Esophagus (tissue), 2 donors: Measurements from ENCODE around the gene ANKRD50. TPM values are rescaled to one million over a fixed set of nuclear protein-coding genes. Genes with fewer than 3 reads are reported as not detected.

Experiments used
- H3K27ac ChIP-seq, 2 donors: one replicate each; pipeline ENCODE4 v1.5.1; 2013; ENCODE audit warnings: low read depth in 2 of 2, mild to moderate bottlenecking in 2 of 2, inconsistent platforms in 1 of 2, low read length in 1 of 2, moderate library complexity in 1 of 2
- H3K27me3 ChIP-seq, 2 donors: one replicate each; pipeline ENCODE4 v1.6.1; 2013; ENCODE audit warnings: low read length in 2 of 2, control low read depth in 1 of 2, mild to moderate bottlenecking in 1 of 2; ENCODE audit not compliant: insufficient read depth in 2 of 2, control insufficient read depth in 1 of 2
- H3K36me3 ChIP-seq, 2 donors: one replicate each; pipeline ENCODE4 v1.6.1; 2013; ENCODE audit warnings: low read length in 1 of 2; ENCODE audit not compliant: control insufficient read depth in 2 of 2, insufficient read depth in 2 of 2
- H3K4me1 ChIP-seq, 2 donors: one replicate each; pipeline ENCODE4 v1.6.1; 2013; ENCODE audit warnings: low read length in 1 of 2; ENCODE audit not compliant: control insufficient read depth in 2 of 2, insufficient read depth in 2 of 2
- H3K4me3 ChIP-seq, 2 donors: one replicate each; pipeline ENCODE4 v1.5.1; 2013; ENCODE audit warnings: low read length in 2 of 2, mild to moderate bottlenecking in 2 of 2, low read depth in 1 of 2, moderate library complexity in 1 of 2
- H3K9me3 ChIP-seq, 2 donors: one replicate each; pipeline ENCODE4 v1.6.1; 2013; ENCODE audit warnings: mild to moderate bottlenecking in 2 of 2, low read depth in 1 of 2, low read length in 1 of 2, moderate library complexity in 1 of 2; ENCODE audit not compliant: control insufficient read depth in 2 of 2, insufficient read depth in 1 of 2
- WGBS, 2 donors: extraction: QIAGEN DNeasy Blood & Tissue Kit; methylation state at CpG; one replicate each; pipeline ENCODE4 v1.1.7; 2013; 5-methylcytosine and 5-hydroxymethylcytosine counted together
- polyA plus RNA-seq, 2 donors: library from polyadenylated mRNA; stranded (reverse); fragments of 200-250 nt; gene quantifications; one replicate each; pipeline ENCODE4 v1.2.3, GENCODE V29; 2013
- donor health status: healthy with polysubstance abuse.
- donor health status: Bipolar disorder and iron deficiency.

Gene ANKRD50
- polyA plus RNA-seq, 2 donors, result 2.0 to 3.3 TPM

- Histone ChIP-seq H3K4me3 (no peak overlapping the region), H3K36me3 (no peaks in the 10 kb centered on the region), H3K9me3 (no peaks in the 10 kb centered on the region), H3K4me1 (no peaks in the 10 kb centered on the region), H3K27me3 (no peaks in the 10 kb centered on the region), H3K27ac (no peak overlapping the region)
These were observed 26.5 kb upstream of the ANKRD50 start for GRCh38 chr4:124738994-124739393.

GRCh38 chr4:124737619-124738018 is 25.1 kb upstream of the ANKRD50 start:
- H3K27me3 ChIP-seq, result no peaks in the 10 kb centered on the region
- no peak overlapping the region for H3K27ac ChIP-seq
- H3K36me3 ChIP-seq, result no peaks in the 10 kb centered on the region
- H3K4me3 ChIP-seq, result no peak overlapping the region
- no peaks in the 10 kb centered on the region for H3K9me3 ChIP-seq
- 45 to 56% methylated on average over 2 of the region's 2 CpGs for WGBS, 2 donors
- H3K4me1 ChIP-seq, result no peaks in the 10 kb centered on the region

- Histone ChIP-seq H3K4me3 (no peak overlapping the region), H3K27me3 (no peaks in the 10 kb centered on the region), H3K9me3 (no peaks in the 10 kb centered on the region), H3K36me3 (no peaks in the 10 kb centered on the region), H3K4me1 (no peaks in the 10 kb centered on the region), H3K27ac (no peak overlapping the region)
- 71 to 83% methylated on average over 1 of the region's 1 CpG for WGBS, 2 donors
These were observed 24.0 kb upstream of the ANKRD50 start for GRCh38 chr4:124736526-124736925.

GRCh38 chr4:124727331-124727890 is 14.9 kb upstream of the ANKRD50 start:
- no peak overlapping the region for H3K27ac ChIP-seq
- no peaks in the 10 kb centered on the region for H3K9me3 ChIP-seq
- H3K27me3 ChIP-seq, result no peaks in the 10 kb centered on the region
- WGBS, 2 donors, result 94 to 96% methylated on average over 5 of the region's 5 CpGs
- no peaks in the 10 kb centered on the region for H3K36me3 ChIP-seq
- no peak overlapping the region for H3K4me3 ChIP-seq
- no peaks in the 10 kb centered on the region for H3K4me1 ChIP-seq

- no peaks in the 10 kb centered on the region for H3K4me1 ChIP-seq
- H3K27ac ChIP-seq, result no peak overlapping the region
- no peak overlapping the region for H3K4me3 ChIP-seq
- no peaks in the 10 kb centered on the region for H3K36me3 ChIP-seq
- no peaks in the 10 kb centered on the region for H3K9me3 ChIP-seq
- H3K27me3 ChIP-seq, result no peaks in the 10 kb centered on the region
- 83 to 86% methylated on average over 3 of the region's 3 CpGs for WGBS, 2 donors
These were observed 13.7 kb upstream of the ANKRD50 start for GRCh38 chr4:124726269-124726668.

GRCh38 chr4:124722071-124722470 is 9.5 kb upstream of the ANKRD50 start:
- Histone ChIP-seq H3K36me3 (no peaks in the 10 kb centered on the region), H3K27ac (no peak overlapping the region), H3K4me1 (no peaks in the 10 kb centered on the region), H3K9me3 (no peaks in the 10 kb centered on the region), H3K27me3 (no peaks in the 10 kb centered on the region), H3K4me3 (no peak overlapping the region)

- Histone ChIP-seq H3K9me3 (no peaks in the 10 kb centered on the region), H3K27ac (no peak overlapping the region), H3K4me1 (no peaks in the 10 kb centered on the region), H3K36me3 (no peaks in the 10 kb centered on the region), H3K4me3 (no peak overlapping the region), H3K27me3 (no peaks in the 10 kb centered on the region)
- WGBS, 2 donors, result 84 to 85% methylated on average over 4 of the region's 4 CpGs
These were observed 4.6 kb upstream of the ANKRD50 start for GRCh38 chr4:124717101-124717500.

- H3K36me3 ChIP-seq, result no peaks in the 10 kb centered on the region
- peak overlapping the region; percentile 93 to 94 for H3K27ac ChIP-seq
- 4 to 5% methylated on average over 12 of the region's 12 CpGs for WGBS, 2 donors
- H3K4me1 ChIP-seq, result peaks cover 0 to 4% of the 10 kb centered on the region in 2 donors
- no peaks in the 10 kb centered on the region for H3K27me3 ChIP-seq
- H3K9me3 ChIP-seq, result no peaks in the 10 kb centered on the region
- peak overlapping the region; percentile 81 to 99 for H3K4me3 ChIP-seq
These were observed 657 bp upstream of the ANKRD50 start for GRCh38 chr4:124713185-124713592.

GRCh38 chr4:124711471-124712371 is 811 bp downstream of the ANKRD50 start:
- Histone ChIP-seq H3K27ac (peak overlapping the region; percentile 93 to 95), H3K27me3 (no peaks in the 10 kb centered on the region), H3K4me1 (peaks cover 0 to 4% of the 10 kb centered on the region in 2 donors), H3K36me3 (no peaks in the 10 kb centered on the region), H3K4me3 (peak overlapping the region; percentile 81 to 99), H3K9me3 (no peaks in the 10 kb centered on the region)
- WGBS, 2 donors, result 1% methylated on average over 33 to 35 of the region's 35 CpGs

GRCh38 chr4:124710911-124711310 is 1.6 kb downstream of the ANKRD50 start:
- Histone ChIP-seq H3K27ac (no peak overlapping the region), H3K27me3 (no peaks in the 10 kb centered on the region), H3K4me3 (peak overlapping the region in 1 of 2 donors; percentile 99), H3K4me1 (peaks cover 0 to 4% of the 10 kb centered on the region in 2 donors), H3K9me3 (no peaks in the 10 kb centered on the region), H3K36me3 (no peaks in the 10 kb centered on the region)
- WGBS, 2 donors, result 14 to 17% methylated on average over 5 of the region's 5 CpGs
